Activated CD8-positive, alpha-beta T cell treated with anti-CD3 and anti-CD28 coated beads, Interleukin-2, amount 10 ng/mL, durations not matched to agents 7 days and 5 days (primary cell): Measurements from ENCODE around the gene GPR4. TPM values are rescaled to one million over a fixed set of nuclear protein-coding genes. Genes with fewer than 3 reads are reported as not detected.
A peak's percentile ranks its signal among the peaks of the same experiment; 100 is the strongest.
"Not testable (repeated sequence)": the region's sequence is repeated elsewhere in the genome, so short reads cannot be mapped to it uniquely, and the experiment has no call there.

Source experiments
- ATAC-seq: fragments of 150-1000 bp; cut with Tn5 transposase; one replicate; pipeline ENCODE4 v1.10.0; 2021; ENCODE audit warnings: moderate library complexity
- CTCF ChIA-PET: fragments of 350-600 bp; sonication (Branson Sonifier 250); formaldehyde crosslinking; loops from one replicate; lab custom pipeline; 2021; ENCODE audit warnings: antibody characterized with exemption; lab: Charles Lee
- POLR2A ChIA-PET: fragments of 350-600 bp; sonication (Branson Sonifier 250); formaldehyde crosslinking; loops from one replicate; lab custom pipeline; 2021; ENCODE audit warnings: antibody characterized with exemption; lab: Charles Lee
- DNase-seq: peaks from one replicate; pipeline ENCODE4 v3.0.0-alpha.2; 2020
- H3K27ac Mint-ChIP-seq: one replicate; pipeline ENCODE4 v1.8.0; 2021; ENCODE audit warnings: mild to moderate bottlenecking, mixed read lengths
- H3K27me3 Mint-ChIP-seq: one replicate; pipeline ENCODE4 v1.8.0; 2021; ENCODE audit warnings: low read depth, mixed read lengths
- H3K36me3 Mint-ChIP-seq: one replicate; pipeline ENCODE4 v1.8.0; 2021; ENCODE audit warnings: low read depth, mixed read lengths
- H3K4me1 Mint-ChIP-seq: one replicate; pipeline ENCODE4 v1.8.0; 2021; ENCODE audit warnings: low read depth, mixed read lengths
- H3K4me3 Mint-ChIP-seq: one replicate; pipeline ENCODE4 v1.8.0; 2021; ENCODE audit warnings: mild to moderate bottlenecking, mixed read lengths
- H3K9me3 Mint-ChIP-seq: one replicate; pipeline ENCODE4 v1.8.0; 2022; ENCODE audit warnings: mixed read lengths; ENCODE audit not compliant: insufficient read depth
- total RNA-seq, 2 experiments: library from RNA; stranded (reverse); gene quantifications; one replicate each; pipeline ENCODE4 v1.2.3, GENCODE V29; 2021

GPR4 gene
- total RNA-seq, 2 experiments from 2014 or later: not detected

- Mint-ChIP-seq H3K4me3 (peak within 1 kb of the TSS; percentile 92), H3K27ac (peak within 1 kb of the TSS; percentile 90), H3K36me3 (peaks cover 15% of the 10 kb centered on the region), H3K4me1 (peaks cover 49% of the 10 kb centered on the region), H3K9me3 (no peaks in the 10 kb centered on the region), H3K27me3 (no peaks in the 10 kb centered on the region)
- ChIA-PET POLR2A (interaction anchor here (1.1 kb wide), 1 partner anchor 41 kb away, joined by 4 read pairs; no protein-coding TSS in a partner anchor), CTCF (interaction anchor here (0.7 to 7.2 kb wide), 8 partner anchors 10 to 153 kb away, joined by 3 to 47 read pairs (median 3); partner anchors contain the start of gene GPR4)
- DNase-seq (peak; percentile 72), ATAC-seq (peak; percentile 24)
Observed at GRCh38 chr19:45638930-45639729, 37.1 kb upstream of the GPR4 start, which contains the start of gene EML2. Gene EML2 (minus strand): TSS chr19:45639397. CDS start chr19:45639376, 21 bp downstream.

- no peaks in the 10 kb centered on the region for H3K27me3 Mint-ChIP-seq
- H3K36me3 Mint-ChIP-seq: peaks cover 16% of the 10 kb centered on the region
- ChIA-PET CTCF (interaction anchor here (0.6 to 7.2 kb wide), 9 partner anchors 9 to 152 kb away, joined by 3 to 47 read pairs (median 3); partner anchors contain the start of genes GPR4 and QPCTL), POLR2A (interaction anchor here (0.6 to 1.1 kb wide), 3 partner anchors 18 to 123 kb away, joined by 3 to 4 read pairs (median 3); no protein-coding TSS in a partner anchor)
- H3K4me3 Mint-ChIP-seq: peak overlapping the region; percentile 92
- no peaks in the 10 kb centered on the region for H3K9me3 Mint-ChIP-seq
- H3K4me1 Mint-ChIP-seq: peaks cover 42% of the 10 kb centered on the region
- DNase-seq (no peak), ATAC-seq (no peak)
- peak overlapping the region; percentile 90 for H3K27ac Mint-ChIP-seq
Observed at GRCh38 chr19:45637890-45638667, 36.1 kb upstream of the GPR4 start.

- no peaks in the 10 kb centered on the region for H3K27me3 Mint-ChIP-seq
- peaks cover 20% of the 10 kb centered on the region for H3K36me3 Mint-ChIP-seq
- DNase-seq (no peak), ATAC-seq (no peak)
- no peak overlapping the region for H3K4me3 Mint-ChIP-seq
- peak overlapping the region; percentile 18 for H3K27ac Mint-ChIP-seq
- POLR2A ChIA-PET: interaction anchor here (0.8 kb wide), 1 partner anchor 17 kb away, joined by 3 read pairs; no protein-coding TSS in a partner anchor
- peaks cover 37% of the 10 kb centered on the region for H3K4me1 Mint-ChIP-seq
- H3K9me3 Mint-ChIP-seq: no peaks in the 10 kb centered on the region
- CTCF ChIA-PET: interaction anchor here (1.5 to 7.2 kb wide), 3 partner anchors 31 to 57 kb away, joined by 3 to 47 read pairs (median 3); partner anchors contain the start of gene GPR4
Observed at GRCh38 chr19:45636902-45637301, 34.9 kb upstream of the GPR4 start.

- peaks cover 31% of the 10 kb centered on the region for H3K4me1 Mint-ChIP-seq
Observed at GRCh38 chr19:45636275-45636674, 34.3 kb upstream of the GPR4 start.

GRCh38 chr19:45632468-45633196, 30.6 kb upstream of the GPR4 start:
- peak; percentile 43 for DNase-seq
- Mint-ChIP-seq H3K9me3 (no peaks in the 10 kb centered on the region), H3K27ac (no peak overlapping the region), H3K27me3 (no peaks in the 10 kb centered on the region), H3K4me1 (peaks cover 3% of the 10 kb centered on the region), H3K4me3 (no peak overlapping the region), H3K36me3 (peaks cover 18% of the 10 kb centered on the region)
- ChIA-PET CTCF (interaction anchor here (1.2 kb wide), 1 partner anchor 60 kb away, joined by 3 read pairs; the partner anchor contains the start of gene QPCTL), POLR2A (no interaction called here)
- ATAC-seq: peak; percentile 49

More at GRCh38 chr19:45636275-45636674, 34.3 kb upstream of the GPR4 start:
- DNase-seq (no peak), ATAC-seq (no peak)
- no peaks in the 10 kb centered on the region for H3K9me3 Mint-ChIP-seq
- ChIA-PET POLR2A (no interaction called here), CTCF (interaction anchor here (0.8 kb wide), 1 partner anchor 10 kb away, joined by 3 read pairs; no protein-coding TSS in a partner anchor)
- H3K4me3 Mint-ChIP-seq: no peak overlapping the region
- H3K36me3 Mint-ChIP-seq: peaks cover 20% of the 10 kb centered on the region
- H3K27ac Mint-ChIP-seq: no peak overlapping the region
- H3K27me3 Mint-ChIP-seq: no peaks in the 10 kb centered on the region

- Mint-ChIP-seq H3K4me3 (no peak overlapping the region), H3K36me3 (peaks cover 33% of the 10 kb centered on the region), H3K27ac (no peak overlapping the region), H3K9me3 (no peaks in the 10 kb centered on the region), H3K27me3 (no peaks in the 10 kb centered on the region), H3K4me1 (peaks cover 6% of the 10 kb centered on the region)
- ChIA-PET CTCF (interaction anchor here (1.1 to 2.4 kb wide), 5 partner anchors 11 to 145 kb away, joined by 3 to 18 read pairs (median 4); no protein-coding TSS in a partner anchor), POLR2A (interaction anchor here (1.8 kb wide), 1 partner anchor 11 kb away, joined by 8 read pairs; no protein-coding TSS in a partner anchor)
- no peak for DNase-seq
- ATAC-seq: no peak
Observed at GRCh38 chr19:45630463-45630862, 28.5 kb upstream of the GPR4 start.

GRCh38 chr19:45629704-45630103, 27.7 kb upstream of the GPR4 start:
- Mint-ChIP-seq H3K27ac (no peak overlapping the region), H3K9me3 (no peaks in the 10 kb centered on the region), H3K4me3 (no peak overlapping the region), H3K27me3 (no peaks in the 10 kb centered on the region), H3K4me1 (peaks cover 9% of the 10 kb centered on the region), H3K36me3 (peaks cover 36% of the 10 kb centered on the region)
- ChIA-PET POLR2A (interaction anchor here (1.8 kb wide), 1 partner anchor 12 kb away, joined by 8 read pairs; no protein-coding TSS in a partner anchor), CTCF (interaction anchor here (1.3 to 2.4 kb wide), 2 partner anchors 9 to 12 kb away, joined by 3 to 18 read pairs; partner anchors contain the start of gene EML2)
- ATAC-seq (no peak), DNase-seq (no peak)

GRCh38 chr19:45628219-45628618, 26.2 kb upstream of the GPR4 start:
- peaks cover 45% of the 10 kb centered on the region for H3K36me3 Mint-ChIP-seq
- H3K27ac Mint-ChIP-seq, H3K9me3 Mint-ChIP-seq, POLR2A ChIA-PET, H3K27me3 Mint-ChIP-seq, H3K4me1 Mint-ChIP-seq, H3K4me3 Mint-ChIP-seq, ATAC-seq, DNase-seq: not testable (repeated sequence)
- CTCF ChIA-PET: interaction anchor here (1.2 kb wide), 1 partner anchor 13 kb away, joined by 3 read pairs; no protein-coding TSS in a partner anchor

GRCh38 chr19:45623984-45624383, 22.0 kb upstream of the GPR4 start:
- H3K27me3 Mint-ChIP-seq: no peaks in the 10 kb centered on the region
- peaks cover 5% of the 10 kb centered on the region for H3K4me1 Mint-ChIP-seq
- no peak overlapping the region for H3K27ac Mint-ChIP-seq
- POLR2A ChIA-PET: no interaction called here
- ATAC-seq (no peak), DNase-seq (no peak)
- H3K9me3 Mint-ChIP-seq: no peaks in the 10 kb centered on the region
- no peak overlapping the region for H3K4me3 Mint-ChIP-seq
- CTCF ChIA-PET: no interaction called here
- H3K36me3 Mint-ChIP-seq: peaks cover 54% of the 10 kb centered on the region

- Mint-ChIP-seq H3K27ac (no peak overlapping the region), H3K4me3 (no peak overlapping the region), H3K4me1 (peaks cover 5% of the 10 kb centered on the region), H3K27me3 (no peaks in the 10 kb centered on the region), H3K9me3 (no peaks in the 10 kb centered on the region), H3K36me3 (peaks cover 51% of the 10 kb centered on the region)
- DNase-seq (no peak), ATAC-seq (no peak)
- POLR2A ChIA-PET: no interaction called here
- CTCF ChIA-PET: no interaction called here
Observed at GRCh38 chr19:45621976-45622503, 20.0 kb upstream of the GPR4 start.
